B cell (primary cell): ENCODE results near the gene SETDB2. TPM values are rescaled to one million over a fixed set of nuclear protein-coding genes. Genes with fewer than 3 reads are reported as not detected.

Experiments used
- ATAC-seq: fragments of 200-7000 bp; cut with Tn5 transposase; one replicate; pipeline ENCODE4 v1.10.0; 2021; ENCODE audit warnings: low read depth, mild to moderate bottlenecking, moderate number of reproducible peaks, moderate library complexity
- CTCF ChIA-PET: fragments of 350-600 bp; sonication (Branson Sonifier 250); formaldehyde crosslinking; loops from one replicate; lab custom pipeline; 2021; ENCODE audit warnings: antibody characterized with exemption, inconsistent platforms; lab: Charles Lee
- POLR2A ChIA-PET: fragments of 350-600 bp; sonication (Branson Sonifier 250); formaldehyde crosslinking; loops from one replicate; lab custom pipeline; 2021; ENCODE audit warnings: antibody characterized with exemption; lab: Charles Lee
- DNase-seq: peaks from one replicate; pipeline ENCODE4 v3.0.0; 2013
- H2AFZ ChIP-seq: 2 replicates; pipeline ENCODE4 v1.6.1; 2012; ENCODE audit warnings: mild to moderate bottlenecking, low read depth, low read length; ENCODE audit not compliant: insufficient read depth, poor library complexity, severe bottlenecking
- H3K27ac ChIP-seq, 2 donors: 1 replicate in 1 of 2; 2 replicates in 1 of 2; pipeline ENCODE4 v1.5.1; 2012 to 2013; ENCODE audit warnings: low read length in 2 of 2, mild to moderate bottlenecking in 2 of 2, moderate library complexity in 1 of 2
- H3K27me3 ChIP-seq, 4 experiments: fragments of 200-600 bp in 1 of 4; sonication (generic) in 1 of 4; replicated peaks in 1 of 4; 1 replicate in 2 of 4; 2 replicates in 2 of 4; pipeline versions ENCODE4 v1.6.1 to v1.7.0; 2013 to 2016; ENCODE audit warnings: low read length in 3 of 4, mild to moderate bottlenecking in 2 of 4, mixed read lengths in 1 of 4, moderate library complexity in 1 of 4; ENCODE audit not compliant: insufficient read depth in 4 of 4, control insufficient read depth in 3 of 4; ENCODE audit errors: control extremely low read depth in 1 of 4
- H3K36me3 ChIP-seq, 2 experiments: replicated peaks in 1 of 2; 1 replicate in 1 of 2; 2 replicates in 1 of 2; pipeline versions ENCODE4 v1.6.1 to v1.7.1; 2013; ENCODE audit warnings: low read length in 1 of 2; ENCODE audit not compliant: insufficient read depth in 2 of 2, control insufficient read depth in 1 of 2; ENCODE audit errors: control extremely low read depth in 1 of 2, extremely low read depth in 1 of 2
- H3K4me1 ChIP-seq, 2 donors: fragments of 200-600 bp in 1 of 2; sonication (generic) in 1 of 2; 1 replicate in 1 of 2; 2 replicates in 1 of 2; pipeline versions ENCODE4 v1.5.1 to v1.6.1; 2013 to 2017; ENCODE audit warnings: low read length in 2 of 2; ENCODE audit not compliant: control insufficient read depth in 2 of 2, insufficient read depth in 2 of 2
- H3K4me2 ChIP-seq: replicated peaks from 2 replicates; pipeline ENCODE3; 2012; ENCODE audit warnings: mild to moderate bottlenecking, low read depth, low read length; ENCODE audit not compliant: poor library complexity, severe bottlenecking
- H3K4me3 ChIP-seq, 5 experiments: fragments of 200-600 bp in 1 of 5; sonication (generic) in 1 of 5; 1 replicate in 3 of 5; 2 replicates in 2 of 5; pipeline versions ENCODE4 v1.5.1 to v1.7.0; 2011 to 2016; ENCODE audit warnings: low read length in 4 of 5, mild to moderate bottlenecking in 4 of 5, low read depth in 2 of 5, control low read depth in 1 of 5, moderate library complexity in 1 of 5; ENCODE audit not compliant: insufficient read depth in 1 of 5; ENCODE audit errors: control extremely low read depth in 1 of 5, extremely low read depth in 1 of 5
- H3K79me2 ChIP-seq: fragments of 200-600 bp; sonication (generic); one replicate; pipeline ENCODE4 v1.6.0; 2016; ENCODE audit warnings: low read length; ENCODE audit not compliant: control insufficient read depth, insufficient read depth
- H3K9ac ChIP-seq: fragments of 200-600 bp; sonication (generic); 2 replicates; pipeline ENCODE4 v1.6.1; 2017; ENCODE audit warnings: mild to moderate bottlenecking, low read length, moderate library complexity
- H3K9me3 ChIP-seq, 3 donors: one replicate each; pipeline versions ENCODE4 v1.6.1 to v1.7.1; 2013; ENCODE audit warnings: low read length in 2 of 3; ENCODE audit not compliant: control insufficient read depth in 2 of 3, insufficient read depth in 1 of 3; ENCODE audit errors: control extremely low read depth in 1 of 3
- H4K20me1 ChIP-seq: 2 replicates; pipeline ENCODE4 v1.6.0; 2012; ENCODE audit warnings: mild to moderate bottlenecking, low read length; ENCODE audit not compliant: insufficient read depth, control insufficient read depth, poor library complexity, severe bottlenecking
- H3K27ac Mint-ChIP-seq: one replicate; pipeline ENCODE4 v1.8.0; 2021; ENCODE audit warnings: mixed read lengths
- H3K27me3 Mint-ChIP-seq: one replicate; pipeline ENCODE4 v1.8.0; 2021; ENCODE audit warnings: mixed read lengths
- H3K4me1 Mint-ChIP-seq: one replicate; pipeline ENCODE4 v1.8.0; 2021; ENCODE audit warnings: mixed read lengths
- H3K4me3 Mint-ChIP-seq: one replicate; pipeline ENCODE4 v1.8.0; 2021; ENCODE audit warnings: mixed read lengths
- H3K9me3 Mint-ChIP-seq: one replicate; pipeline ENCODE4 v1.8.0; 2022; ENCODE audit warnings: mixed read lengths; ENCODE audit not compliant: insufficient read depth
- EZH2 ChIP-seq: IDR thresholded peaks from 2 replicates; pipeline ENCODE4 v1.6.1; 2012; ENCODE audit warnings: borderline replicate concordance, low read depth, mild to moderate bottlenecking, moderate library complexity, low read length; ENCODE audit not compliant: insufficient read depth, poor library complexity, severe bottlenecking
- WGBS: methylation state at CpG from one replicate; pipeline ENCODE4 v1.1.5; 2013; ENCODE audit warnings: missing lambda C conversion rate; ENCODE audit not compliant: insufficient coverage; 5-methylcytosine and 5-hydroxymethylcytosine counted together
- intact Hi-C: fragments of 100-400 bp; cut with micrococcal nuclease; formaldehyde crosslinking; loops from one replicate; pipeline ENCODE4 v1.10.0; 2022
- polyA plus RNA-seq: library from polyadenylated mRNA; depleted of rRNA; stranded (reverse); fragments of >200 nt; gene quantifications from 2 replicates; pipeline ENCODE4 v1.2.3, GENCODE V29; 2012
- total RNA-seq, 2 donors: library from RNA; stranded (reverse); fragments of 120-200 nt in 1 of 2; gene quantifications; 1 replicate in 1 of 2; 2 replicates in 1 of 2; pipeline versions ENCODE4 v1.2.3 to v1.2.4, GENCODE V29; 2013 to 2022
- TF ChIP-seq, protein P1 (sequence below): fragments of 200-600 bp; IDR thresholded peaks from one replicate; pipeline ENCODE4 v1.8.0; 2022; ENCODE audit warnings: antibody characterized with exemption, mild to moderate bottlenecking

The SETDB2 gene
- total and polyA plus RNA-seq, 2 donors (not counting 1 experiment from before 2014, with no cell fraction given), result 12.0 to 38.2 TPM

DNA sequence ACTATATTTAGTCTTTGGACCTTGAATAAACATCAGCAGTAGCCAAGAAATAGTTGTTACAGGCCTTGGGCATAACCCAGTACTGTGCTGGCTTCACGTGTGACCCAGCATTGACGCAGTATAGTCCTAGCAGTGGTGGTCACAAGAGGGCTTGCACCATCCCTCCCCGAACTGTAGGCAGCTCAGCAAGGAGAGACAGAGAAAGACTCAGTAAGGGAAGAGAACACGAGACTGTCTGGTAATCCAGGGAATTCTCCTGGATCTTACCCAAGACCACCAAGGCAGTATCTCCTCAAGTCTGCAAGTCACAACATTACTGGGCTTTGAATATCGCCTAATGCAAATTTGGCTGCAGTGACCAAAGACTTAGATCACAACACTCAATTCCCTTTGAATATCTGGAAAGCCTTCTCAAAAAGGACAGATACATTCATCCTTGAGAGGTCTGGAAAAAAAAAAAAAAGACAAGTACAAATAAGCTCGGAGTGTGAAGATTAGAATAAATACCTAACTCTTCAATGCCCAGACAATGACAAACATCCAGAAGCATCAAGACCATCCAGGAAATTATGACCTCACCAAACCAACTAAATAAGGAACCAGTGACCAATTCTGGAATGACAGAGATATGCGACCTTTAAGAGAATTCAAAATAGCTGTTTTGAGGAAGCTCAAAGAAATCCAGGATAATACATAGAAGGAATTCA is 39.9 kb upstream of the SETDB2 start:
- Mint-ChIP-seq H3K4me1 (peaks cover 8% of the 10 kb centered on the region), H3K4me3 (no peak overlapping the region), H3K27ac (no peak overlapping the region), H3K9me3 (peaks cover 6% of the 10 kb centered on the region), H3K27me3 (no peaks in the 10 kb centered on the region)
- H3K9ac ChIP-seq, result no peak overlapping the region
- no peaks in the 10 kb centered on the region for H3K27me3 ChIP-seq
- CTCF ChIA-PET, result no interaction called here
- DNase-seq, result no peak
- POLR2A ChIA-PET, result no interaction called here
- WGBS, result 100% methylated on average over 4 of the region's 7 CpGs
- intact Hi-C loops, result loop anchor here (10.0 kb wide), 1 partner anchor 89 kb away; no protein-coding TSS in a partner anchor
- no peak for TF ChIP-seq EZH2
- TF ChIP-seq, protein P1, sequence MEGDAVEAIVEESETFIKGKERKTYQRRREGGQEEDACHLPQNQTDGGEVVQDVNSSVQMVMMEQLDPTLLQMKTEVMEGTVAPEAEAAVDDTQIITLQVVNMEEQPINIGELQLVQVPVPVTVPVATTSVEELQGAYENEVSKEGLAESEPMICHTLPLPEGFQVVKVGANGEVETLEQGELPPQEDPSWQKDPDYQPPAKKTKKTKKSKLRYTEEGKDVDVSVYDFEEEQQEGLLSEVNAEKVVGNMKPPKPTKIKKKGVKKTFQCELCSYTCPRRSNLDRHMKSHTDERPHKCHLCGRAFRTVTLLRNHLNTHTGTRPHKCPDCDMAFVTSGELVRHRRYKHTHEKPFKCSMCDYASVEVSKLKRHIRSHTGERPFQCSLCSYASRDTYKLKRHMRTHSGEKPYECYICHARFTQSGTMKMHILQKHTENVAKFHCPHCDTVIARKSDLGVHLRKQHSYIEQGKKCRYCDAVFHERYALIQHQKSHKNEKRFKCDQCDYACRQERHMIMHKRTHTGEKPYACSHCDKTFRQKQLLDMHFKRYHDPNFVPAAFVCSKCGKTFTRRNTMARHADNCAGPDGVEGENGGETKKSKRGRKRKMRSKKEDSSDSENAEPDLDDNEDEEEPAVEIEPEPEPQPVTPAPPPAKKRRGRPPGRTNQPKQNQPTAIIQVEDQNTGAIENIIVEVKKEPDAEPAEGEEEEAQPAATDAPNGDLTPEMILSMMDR, result no peak
- H3K4me3 ChIP-seq, result no peak overlapping the region
- H3K79me2 ChIP-seq, result no peaks in the 10 kb centered on the region
- no peak overlapping the region for H2AFZ ChIP-seq
- peaks cover 0 to 3% of the 10 kb centered on the region in 2 donors for H3K4me1 ChIP-seq
- H3K4me2 ChIP-seq, result no peak overlapping the region
- H3K36me3 ChIP-seq, result peaks cover 0 to 2% of the 10 kb centered on the region in 2 experiments
- peaks cover 4 to 13% (median 9%) of the 10 kb centered on the region in 3 donors for H3K9me3 ChIP-seq
- ATAC-seq, result no peak
- H3K27ac ChIP-seq, result no peak overlapping the region
- H4K20me1 ChIP-seq, result no peaks in the 10 kb centered on the region

DNA sequence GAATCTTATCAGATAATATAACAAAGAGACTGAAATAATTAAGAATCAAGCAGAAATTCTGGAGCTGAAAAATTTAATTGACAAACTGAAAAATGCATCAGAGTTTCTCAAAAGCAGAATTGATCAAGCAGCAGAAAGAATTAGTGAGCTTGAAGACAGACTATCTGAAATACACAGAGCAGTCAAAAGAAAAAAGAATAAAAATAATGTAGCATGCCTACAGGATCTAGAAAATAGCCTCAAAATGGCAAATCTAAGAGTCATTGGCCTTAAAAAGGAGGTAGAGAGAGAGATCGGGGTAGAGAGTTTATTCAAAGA is 39.4 kb upstream of the SETDB2 start:
- H3K79me2 ChIP-seq, result no peaks in the 10 kb centered on the region

More for the DNA sequence above, 39.4 kb upstream of the SETDB2 start:
- WGBS, result no CpG with 5 or more reads among the region's 1 CpG
- Histone ChIP-seq H3K27ac (no peak overlapping the region), H3K4me2 (no peak overlapping the region), H3K27me3 (no peaks in the 10 kb centered on the region), H3K9me3 (peaks cover 4 to 13% (median 9%) of the 10 kb centered on the region in 3 donors), H3K4me1 (peaks cover 0 to 3% of the 10 kb centered on the region in 2 donors), H3K9ac (no peak overlapping the region), H3K36me3 (peaks cover 0 to 2% of the 10 kb centered on the region in 2 experiments), H4K20me1 (no peaks in the 10 kb centered on the region), H2AFZ (no peak overlapping the region), H3K4me3 (no peak overlapping the region)
- Mint-ChIP-seq H3K4me3 (no peak overlapping the region), H3K27me3 (no peaks in the 10 kb centered on the region), H3K27ac (no peak overlapping the region), H3K9me3 (peaks cover 6% of the 10 kb centered on the region), H3K4me1 (peaks cover 8% of the 10 kb centered on the region)
- POLR2A ChIA-PET, result no interaction called here
- no peak for ATAC-seq
- no peak for DNase-seq
- intact Hi-C loops, result loop anchor here (10.0 kb wide), 1 partner anchor 90 kb away; no protein-coding TSS in a partner anchor
- CTCF ChIA-PET, result no interaction called here
- TF ChIP-seq, protein P1, result no peak
- no peak for TF ChIP-seq EZH2
